Measurements from ENCODE around the gene MS4A12.

The MS4A12 gene

DNA sequence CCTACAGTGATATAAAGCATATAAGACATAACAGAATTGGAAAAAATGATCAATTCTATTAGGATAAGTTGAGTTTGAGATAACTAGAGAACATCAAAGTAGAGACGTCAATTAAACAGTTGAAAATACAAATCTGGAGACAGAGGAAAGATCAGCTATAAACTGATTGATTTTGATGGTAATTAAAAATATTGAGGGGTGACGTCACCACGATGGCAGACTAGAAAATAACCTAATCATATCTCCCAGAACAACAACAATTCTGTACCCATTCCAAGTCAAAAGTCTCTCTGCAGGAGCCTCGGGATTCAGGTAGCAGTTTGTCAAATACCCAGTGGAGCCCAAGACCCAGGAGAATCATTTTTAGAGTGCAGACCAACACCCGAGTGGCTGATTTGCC, 51.5 kb downstream of the MS4A12 start:
- no peak for DNase-seq (ENCODE audit: low read depth)
- TF ChIP-seq, protein P1, sequence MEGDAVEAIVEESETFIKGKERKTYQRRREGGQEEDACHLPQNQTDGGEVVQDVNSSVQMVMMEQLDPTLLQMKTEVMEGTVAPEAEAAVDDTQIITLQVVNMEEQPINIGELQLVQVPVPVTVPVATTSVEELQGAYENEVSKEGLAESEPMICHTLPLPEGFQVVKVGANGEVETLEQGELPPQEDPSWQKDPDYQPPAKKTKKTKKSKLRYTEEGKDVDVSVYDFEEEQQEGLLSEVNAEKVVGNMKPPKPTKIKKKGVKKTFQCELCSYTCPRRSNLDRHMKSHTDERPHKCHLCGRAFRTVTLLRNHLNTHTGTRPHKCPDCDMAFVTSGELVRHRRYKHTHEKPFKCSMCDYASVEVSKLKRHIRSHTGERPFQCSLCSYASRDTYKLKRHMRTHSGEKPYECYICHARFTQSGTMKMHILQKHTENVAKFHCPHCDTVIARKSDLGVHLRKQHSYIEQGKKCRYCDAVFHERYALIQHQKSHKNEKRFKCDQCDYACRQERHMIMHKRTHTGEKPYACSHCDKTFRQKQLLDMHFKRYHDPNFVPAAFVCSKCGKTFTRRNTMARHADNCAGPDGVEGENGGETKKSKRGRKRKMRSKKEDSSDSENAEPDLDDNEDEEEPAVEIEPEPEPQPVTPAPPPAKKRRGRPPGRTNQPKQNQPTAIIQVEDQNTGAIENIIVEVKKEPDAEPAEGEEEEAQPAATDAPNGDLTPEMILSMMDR (IDR thresholded peaks at IDR 0.05; ENCODE audit: low read length, missing control alignments) = no peak
- no peak overlapping the region for H3K4me3 ChIP-seq (replicated peaks; ENCODE audit: low read depth, low read length)
